Measurements from ENCODE around the gene MYRFL.
A peak's percentile ranks its signal among the peaks of the same experiment; 100 is the strongest.

MYRFL gene

GRCh38 chr12:69981881-69982475 lies 157.0 kb downstream of the MYRFL start:
- no peak for DNase-seq
- Histone ChIP-seq H3K4me3 (ENCODE audit: low read depth, low read length) (no peak overlapping the region), H3K36me3 (no peaks in the 10 kb centered on the region), H3K27ac (no peak overlapping the region), H3K27me3 (ENCODE audit: insufficient read depth, low read depth, severe bottlenecking) (no peaks in the 10 kb centered on the region), H3K9me3 (ENCODE audit: severe bottlenecking) (no peaks in the 10 kb centered on the region)
- no peak for TF ChIP-seq CTCF (IDR thresholded peaks at IDR 0.05; ENCODE audit: low read depth, low read length)

GRCh38 chr12:69984241-69984640 lies 159.2 kb downstream of the MYRFL start:
- TF ChIP-seq CTCF (IDR thresholded peaks at IDR 0.05; ENCODE audit: low read depth, low read length) = no peak

GRCh38 chr12:69985656-69986055 lies 160.6 kb downstream of the MYRFL start:
- Histone ChIP-seq H3K36me3 (no peaks in the 10 kb centered on the region), H3K27ac (no peak overlapping the region), H3K9me3 (ENCODE audit: severe bottlenecking) (no peaks in the 10 kb centered on the region), H3K4me3 (ENCODE audit: low read depth, low read length) (no peak overlapping the region), H3K27me3 (ENCODE audit: insufficient read depth, low read depth, severe bottlenecking) (no peaks in the 10 kb centered on the region)
- TF ChIP-seq CTCF (IDR thresholded peaks at IDR 0.05; ENCODE audit: low read depth, low read length) = peak; percentile 84
- peak; percentile 42 for DNase-seq

More at GRCh38 chr12:69984241-69984640, 159.2 kb downstream of the MYRFL start:
- no peak for DNase-seq
- Histone ChIP-seq H3K36me3 (no peaks in the 10 kb centered on the region), H3K4me3 (ENCODE audit: low read depth, low read length) (no peak overlapping the region), H3K9me3 (ENCODE audit: severe bottlenecking) (no peaks in the 10 kb centered on the region), H3K27me3 (ENCODE audit: insufficient read depth, low read depth, severe bottlenecking) (no peaks in the 10 kb centered on the region), H3K27ac (no peak overlapping the region)

- H3K9me3 ChIP-seq (ENCODE audit: severe bottlenecking) = no peaks in the 10 kb centered on the region
- no peaks in the 10 kb centered on the region for H3K36me3 ChIP-seq
- DNase-seq = no peak
- H3K27ac ChIP-seq = no peak overlapping the region
- H3K4me3 ChIP-seq (ENCODE audit: low read depth, low read length) = no peak overlapping the region
- no peaks in the 10 kb centered on the region for H3K27me3 ChIP-seq (ENCODE audit: insufficient read depth, low read depth, severe bottlenecking)
- TF ChIP-seq CTCF (IDR thresholded peaks at IDR 0.05; ENCODE audit: low read depth, low read length) = no peak
These were observed 161.1 kb downstream of the MYRFL start for GRCh38 chr12:69986114-69986513.

- Histone ChIP-seq H3K9me3 (ENCODE audit: severe bottlenecking) (no peaks in the 10 kb centered on the region), H3K27me3 (ENCODE audit: insufficient read depth, low read depth, severe bottlenecking) (no peaks in the 10 kb centered on the region), H3K36me3 (no peaks in the 10 kb centered on the region), H3K4me3 (ENCODE audit: low read depth, low read length) (no peak overlapping the region), H3K27ac (no peak overlapping the region)
- TF ChIP-seq CTCF (IDR thresholded peaks at IDR 0.05; ENCODE audit: low read depth, low read length) = no peak
- DNase-seq = no peak
These were observed 162.6 kb downstream of the MYRFL start for GRCh38 chr12:69987579-69988091.

Measured in WERI-Rb-1 (cell line).